Hepatocyte (in vitro differentiated cells): ENCODE data around the gene SSR1. TPM values are rescaled to one million over a fixed set of nuclear protein-coding genes. Genes with fewer than 3 reads are reported as not detected.
"Not testable (repeated sequence)": the region's sequence is repeated elsewhere in the genome, so short reads cannot be mapped to it uniquely, and the experiment has no call there.

Experiments
- DNase-seq: peaks from one replicate; pipeline ENCODE4 v3.0.0-alpha.2; 2016; ENCODE audit warnings: low spot score
- H2AFZ ChIP-seq: fragments of 200-600 bp; sonication (generic); 2 replicates; pipeline ENCODE4 v1.6.0; 2016; ENCODE audit warnings: antibody characterized with exemption, mild to moderate bottlenecking
- H3K27ac ChIP-seq: fragments of 200-600 bp; sonication (generic); 2 replicates; pipeline ENCODE4 v1.5.1; 2016; ENCODE audit warnings: mild to moderate bottlenecking
- H3K27me3 ChIP-seq: fragments of 200-600 bp; sonication (generic); 2 replicates; pipeline ENCODE4 v1.6.1; 2016
- H3K36me3 ChIP-seq: fragments of 200-600 bp; sonication (generic); replicated peaks from 2 replicates; pipeline ENCODE4 v1.5.1; 2016; ENCODE audit warnings: low read depth; ENCODE audit not compliant: insufficient read depth
- H3K4me1 ChIP-seq: fragments of 200-600 bp; sonication (generic); 2 replicates; pipeline ENCODE4 v1.5.1; 2016; ENCODE audit warnings: mild to moderate bottlenecking, moderate library complexity; ENCODE audit not compliant: insufficient read depth
- H3K4me2 ChIP-seq: fragments of 200-600 bp; sonication (generic); 2 replicates; pipeline ENCODE4 v1.6.0; 2016
- H3K4me3 ChIP-seq: fragments of 200-600 bp; sonication (generic); 2 replicates; pipeline ENCODE4 v1.5.1; 2016; ENCODE audit warnings: mild to moderate bottlenecking
- H3K79me2 ChIP-seq: fragments of 200-600 bp; sonication (generic); 2 replicates; pipeline ENCODE4 v1.6.0; 2017; ENCODE audit warnings: mild to moderate bottlenecking
- H3K9me2 ChIP-seq: fragments of 200-600 bp; sonication (generic); replicated peaks from 2 replicates; pipeline ENCODE4 v1.6.0; 2017; ENCODE audit warnings: mild to moderate bottlenecking; ENCODE audit not compliant: insufficient read depth
- H3K9me3 ChIP-seq: fragments of 200-600 bp; sonication (generic); 2 replicates; pipeline ENCODE4 v1.5.1; 2016; ENCODE audit warnings: low read depth, mild to moderate bottlenecking
- H4K20me1 ChIP-seq: fragments of 200-600 bp; sonication (generic); 2 replicates; pipeline ENCODE4 v1.6.0; 2016; ENCODE audit warnings: mild to moderate bottlenecking; ENCODE audit not compliant: insufficient read depth, poor library complexity, severe bottlenecking
- CTCF ChIP-seq: fragments of 200-600 bp; sonication (generic); IDR thresholded peaks from 2 replicates; pipeline ENCODE4 v1.5.1; 2016; ENCODE audit warnings: antibody characterized with exemption, mild to moderate bottlenecking; ENCODE audit not compliant: poor library complexity
- EZH2 ChIP-seq: fragments of 200-600 bp; sonication (generic); IDR thresholded peaks from 2 replicates; pipeline ENCODE4 v1.6.1; 2016; ENCODE audit warnings: antibody characterized with exemption, mild to moderate bottlenecking, borderline replicate concordance
- EZH2phosphoT487 ChIP-seq: fragments of 200-600 bp; sonication (generic); IDR thresholded peaks from one replicate; pipeline ENCODE4 v1.6.1; 2018; ENCODE audit warnings: antibody characterized with exemption, mild to moderate bottlenecking, low read depth, moderate library complexity; ENCODE audit not compliant: unreplicated experiment, severe bottlenecking
- WGBS: methylation state at CpG from one replicate; pipeline ENCODE4 v1.1.6; 2016; ENCODE audit warnings: low lambda C conversion rate; ENCODE audit errors: missing lambda C conversion rate; 5-methylcytosine and 5-hydroxymethylcytosine counted together
- polyA plus RNA-seq: library from polyadenylated mRNA; unstranded; fragments of >200 nt; fragmentation: Nextera tagmentation; extraction: Ambion mirVana; gene quantifications from 2 replicates; pipeline ENCODE4 v1.2.1, GENCODE V29; 2016
- total RNA-seq: library from RNA; depleted of rRNA; stranded (reverse); fragments of >200 nt; gene quantifications from 2 replicates; pipeline ENCODE4 v1.2.3, GENCODE V29; 2014

The SSR1 gene
- total and polyA plus RNA-seq, 2 experiments from 2014 or later: 170 to 195 TPM

- Histone ChIP-seq H3K9me3 (no peaks in the 10 kb centered on the region), H3K9me2 (no peaks in the 10 kb centered on the region), H3K27ac (no peak overlapping the region), H3K36me3 (no peaks in the 10 kb centered on the region), H3K27me3 (no peaks in the 10 kb centered on the region), H3K4me2 (no peak overlapping the region), H2AFZ (no peak overlapping the region), H3K79me2 (no peaks in the 10 kb centered on the region), H3K4me1 (no peaks in the 10 kb centered on the region), H4K20me1 (no peaks in the 10 kb centered on the region), H3K4me3 (no peak overlapping the region)
- WGBS: 88% methylated on average over 3 of the region's 3 CpGs
- DNase-seq: no peak
- TF ChIP-seq EZH2 (no peak), CTCF (no peak), EZH2phosphoT487 (no peak)
Observed at GRCh38 chr6:7325750-7326149, 12.8 kb upstream of the SSR1 start.

- no peaks in the 10 kb centered on the region for H3K27me3 ChIP-seq
- no peak overlapping the region for H2AFZ ChIP-seq
- DNase-seq: no peak
- no peaks in the 10 kb centered on the region for H3K79me2 ChIP-seq
- no peak overlapping the region for H3K4me2 ChIP-seq
- H3K4me3 ChIP-seq: no peak overlapping the region
- no peaks in the 10 kb centered on the region for H3K4me1 ChIP-seq
- no peaks in the 10 kb centered on the region for H3K36me3 ChIP-seq
- H3K27ac ChIP-seq: no peak overlapping the region
- H3K9me2 ChIP-seq: no peaks in the 10 kb centered on the region
- no peaks in the 10 kb centered on the region for H4K20me1 ChIP-seq
- 90% methylated on average over 7 of the region's 7 CpGs for WGBS
- no peak for TF ChIP-seq EZH2
- no peak for TF ChIP-seq EZH2phosphoT487
- no peak for TF ChIP-seq CTCF
- no peaks in the 10 kb centered on the region for H3K9me3 ChIP-seq
Observed at GRCh38 chr6:7324520-7324919, 11.5 kb upstream of the SSR1 start.

GRCh38 chr6:7323074-7323473 lies 10.1 kb upstream of the SSR1 start:
- no peaks in the 10 kb centered on the region for H3K4me1 ChIP-seq
- DNase-seq: no peak
- no peaks in the 10 kb centered on the region for H3K27me3 ChIP-seq
- H3K9me3 ChIP-seq: no peaks in the 10 kb centered on the region
- no peak overlapping the region for H3K4me3 ChIP-seq
- H3K36me3 ChIP-seq: no peaks in the 10 kb centered on the region
- H3K4me2 ChIP-seq: no peak overlapping the region
- no peak overlapping the region for H2AFZ ChIP-seq
- no peak overlapping the region for H3K27ac ChIP-seq
- H3K79me2 ChIP-seq: no peaks in the 10 kb centered on the region
- no peaks in the 10 kb centered on the region for H3K9me2 ChIP-seq
- TF ChIP-seq EZH2: no peak
- no peak for TF ChIP-seq EZH2phosphoT487
- no peak for TF ChIP-seq CTCF
- H4K20me1 ChIP-seq: no peaks in the 10 kb centered on the region

- H3K4me2 ChIP-seq, H3K4me1 ChIP-seq, H3K4me3 ChIP-seq, H3K9me3 ChIP-seq, DNase-seq, H3K36me3 ChIP-seq, H3K27me3 ChIP-seq, H3K9me2 ChIP-seq, H2AFZ ChIP-seq, H3K27ac ChIP-seq, H4K20me1 ChIP-seq, H3K79me2 ChIP-seq: not testable (repeated sequence)
- 95% methylated on average over 6 of the region's 6 CpGs for WGBS
Observed at GRCh38 chr6:7321866-7322265, 8.9 kb upstream of the SSR1 start.

GRCh38 chr6:7319406-7319805 lies 6.4 kb upstream of the SSR1 start:
- H3K9me3 ChIP-seq, H3K36me3 ChIP-seq, H4K20me1 ChIP-seq, DNase-seq, H3K4me1 ChIP-seq, H3K79me2 ChIP-seq, H3K4me2 ChIP-seq, H2AFZ ChIP-seq, H3K4me3 ChIP-seq, H3K9me2 ChIP-seq, H3K27ac ChIP-seq, H3K27me3 ChIP-seq: not testable (repeated sequence)
- WGBS: 100% methylated on average over 2 of the region's 2 CpGs
